Measurements from ENCODE around the gene TPSB2.
"Not testable (repeated sequence)": the region's sequence is repeated elsewhere in the genome, so short reads cannot be mapped to it uniquely, and the experiment has no call there.

TPSB2 gene

GRCh38 chr16:1247903-1248537, 18.0 kb upstream of the TPSB2 start:
- DNase-seq (ENCODE audit: low read depth) = not testable (repeated sequence)

GRCh38 chr16:1245452-1246020, 15.6 kb upstream of the TPSB2 start:
- TF ChIP-seq CTCF (conservative IDR thresholded peaks at IDR 0.05; ENCODE audit: low read depth, low read length) = no peak
- DNase-seq (ENCODE audit: low read depth) = no peak
- no peak overlapping the region for H3K4me3 ChIP-seq (ENCODE audit: low read length)

More at GRCh38 chr16:1247903-1248537, 18.0 kb upstream of the TPSB2 start:
- not testable (repeated sequence) for H3K4me3 ChIP-seq (ENCODE audit: low read length)

GRCh38 chr16:1244881-1245280, 14.9 kb upstream of the TPSB2 start:
- no peak overlapping the region for H3K4me3 ChIP-seq (ENCODE audit: low read length)
- no peak for DNase-seq (ENCODE audit: low read depth)
- TF ChIP-seq CTCF (conservative IDR thresholded peaks at IDR 0.05; ENCODE audit: low read depth, low read length) = no peak

- not testable (repeated sequence) for DNase-seq (ENCODE audit: low read depth); H3K4me3 ChIP-seq (ENCODE audit: low read length)
Observed at GRCh38 chr16:1243907-1244850, 14.2 kb upstream of the TPSB2 start.

GRCh38 chr16:1243363-1243762, 13.4 kb upstream of the TPSB2 start:
- DNase-seq (ENCODE audit: low read depth); H3K4me3 ChIP-seq (ENCODE audit: low read length): not testable (repeated sequence)

- not testable (repeated sequence) for DNase-seq (ENCODE audit: low read depth); H3K4me3 ChIP-seq (ENCODE audit: low read length)
Observed at GRCh38 chr16:1241081-1241480, 11.1 kb upstream of the TPSB2 start.

- not testable (repeated sequence) for H3K4me3 ChIP-seq (ENCODE audit: low read length); DNase-seq (ENCODE audit: low read depth)
Observed at GRCh38 chr16:1240436-1240835, 10.5 kb upstream of the TPSB2 start, which contains the start of gene TPSAB1. TSS of gene TPSAB1 (plus strand) at chr16:1240705. CDS start at chr16:1240939, 234 bp downstream.

- not testable (repeated sequence) for H3K4me3 ChIP-seq (ENCODE audit: low read length); DNase-seq (ENCODE audit: low read depth)
Observed at GRCh38 chr16:1239575-1239974, 9.6 kb upstream of the TPSB2 start.

- DNase-seq (ENCODE audit: low read depth); H3K4me3 ChIP-seq (ENCODE audit: low read length): not testable (repeated sequence)
Observed at GRCh38 chr16:1238909-1239308, 8.9 kb upstream of the TPSB2 start.

- TF ChIP-seq CTCF (conservative IDR thresholded peaks at IDR 0.05; ENCODE audit: low read depth, low read length) = no peak
- H3K4me3 ChIP-seq (ENCODE audit: low read length) = no peak overlapping the region
- no peak for DNase-seq (ENCODE audit: low read depth)
Observed at GRCh38 chr16:1237990-1238389, 8.0 kb upstream of the TPSB2 start.

GRCh38 chr16:1236659-1237058, 6.7 kb upstream of the TPSB2 start:
- H3K4me3 ChIP-seq (ENCODE audit: low read length); DNase-seq (ENCODE audit: low read depth): not testable (repeated sequence)

GRCh38 chr16:1232049-1232748, 2.2 kb upstream of the TPSB2 start:
- H3K4me3 ChIP-seq (ENCODE audit: low read length); DNase-seq (ENCODE audit: low read depth): not testable (repeated sequence)

- not testable (repeated sequence) for H3K4me3 ChIP-seq (ENCODE audit: low read length); DNase-seq (ENCODE audit: low read depth)
Observed at GRCh38 chr16:1231301-1231700, 1.3 kb upstream of the TPSB2 start.

GRCh38 chr16:1230471-1231212, 658 bp upstream of the TPSB2 start:
- H3K4me3 ChIP-seq (ENCODE audit: low read length); DNase-seq (ENCODE audit: low read depth): not testable (repeated sequence)

Measured in retinal pigment epithelial cell (primary cell).